ENCODE data around the gene SCIN. TPM values are rescaled to one million over a fixed set of nuclear protein-coding genes. Genes with fewer than 3 reads are reported as not detected.

The SCIN gene
- total RNA-seq, 1 donor from 2014 or later, result 3.3 TPM

- H3K4me1 Mint-ChIP-seq, result peaks cover 8% of the 10 kb centered on the region
- no peak overlapping the region for H3K27ac Mint-ChIP-seq
- no peak overlapping the region for H3K4me3 Mint-ChIP-seq
- H3K27me3 Mint-ChIP-seq (ENCODE audit: low read depth), result no peaks in the 10 kb centered on the region
- peaks cover 15% of the 10 kb centered on the region for H3K9me3 Mint-ChIP-seq
- peaks cover 24% of the 10 kb centered on the region for H3K36me3 Mint-ChIP-seq
- DNase-seq (ENCODE audit: low spot score in 2 of 2, unreplicated experiment in 2 of 2), result no peak
- no peak for TF ChIP-seq CTCF (IDR thresholded peaks at IDR 0.05; ENCODE audit: unreplicated experiment)
These were observed 133.4 kb downstream of the SCIN start for GRCh38 chr7:12703881-12704280.

DNA sequence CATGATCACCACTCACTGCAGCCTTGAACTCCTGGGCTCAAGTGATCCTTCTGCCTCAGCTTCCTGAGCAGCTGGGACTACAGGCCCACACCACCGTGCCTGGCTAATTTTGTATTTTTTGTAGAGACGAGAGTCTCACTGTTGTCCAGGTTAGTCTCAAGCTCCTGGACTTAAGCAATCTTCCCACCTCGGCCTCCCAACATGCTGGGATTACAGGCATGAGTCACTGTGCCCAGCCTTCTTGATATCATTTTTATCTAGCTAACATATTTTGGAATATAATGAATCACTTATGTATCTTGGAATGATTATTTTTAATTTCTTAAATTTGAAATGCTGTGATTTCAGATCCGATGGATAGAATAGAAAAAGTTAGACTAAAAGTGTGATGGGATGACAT lies 135.4 kb downstream of the SCIN start:
- Mint-ChIP-seq H3K4me3 (no peak overlapping the region), H3K36me3 (peaks cover 13% of the 10 kb centered on the region), H3K9me3 (peaks cover 11% of the 10 kb centered on the region), H3K4me1 (peaks cover 15% of the 10 kb centered on the region), H3K27me3 (ENCODE audit: low read depth) (no peaks in the 10 kb centered on the region), H3K27ac (no peak overlapping the region)
- DNase-seq (ENCODE audit: low spot score in 2 of 2, unreplicated experiment in 2 of 2), result no peak
- TF ChIP-seq CTCF (IDR thresholded peaks at IDR 0.05; ENCODE audit: unreplicated experiment), result no peak

DNA sequence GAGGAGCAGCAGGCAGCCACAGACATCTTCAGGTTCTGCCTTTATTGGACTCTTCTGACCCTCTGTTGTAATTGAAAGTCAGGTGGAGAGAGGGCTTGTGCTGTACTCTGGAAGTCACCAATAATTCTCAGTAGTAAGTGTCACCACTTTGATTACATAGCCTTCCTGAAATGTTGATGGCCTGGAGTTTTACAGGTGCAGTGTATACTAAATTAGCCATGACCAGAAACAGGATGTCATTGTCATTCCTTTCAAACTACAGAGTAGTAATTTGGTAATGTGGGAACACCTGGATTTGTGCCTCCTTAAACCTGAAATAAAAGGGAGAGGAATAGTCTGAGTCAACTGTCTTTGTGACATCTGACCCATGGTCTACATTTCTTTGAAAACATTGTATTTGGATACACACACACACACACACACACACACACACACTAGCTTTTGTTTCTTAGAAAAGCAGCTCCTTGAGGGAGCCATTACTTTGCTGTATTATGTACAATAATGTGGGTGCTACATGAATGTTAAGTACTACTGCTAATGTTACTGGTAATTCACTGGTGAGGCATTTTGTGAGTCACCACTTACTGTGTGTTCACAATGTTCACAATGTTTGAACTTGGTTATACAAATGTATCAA lies 136.5 kb downstream of the SCIN start:
- no peak overlapping the region for H3K4me3 Mint-ChIP-seq
- no peak for TF ChIP-seq CTCF (IDR thresholded peaks at IDR 0.05; ENCODE audit: unreplicated experiment)
- H3K36me3 Mint-ChIP-seq, result peaks cover 2% of the 10 kb centered on the region
- no peaks in the 10 kb centered on the region for H3K27me3 Mint-ChIP-seq (ENCODE audit: low read depth)
- peaks cover 15% of the 10 kb centered on the region for H3K4me1 Mint-ChIP-seq
- H3K9me3 Mint-ChIP-seq, result no peaks in the 10 kb centered on the region
- no peak for DNase-seq (ENCODE audit: low spot score in 2 of 2, unreplicated experiment in 2 of 2)
- H3K27ac Mint-ChIP-seq, result peak overlapping the region; percentile 54

DNA sequence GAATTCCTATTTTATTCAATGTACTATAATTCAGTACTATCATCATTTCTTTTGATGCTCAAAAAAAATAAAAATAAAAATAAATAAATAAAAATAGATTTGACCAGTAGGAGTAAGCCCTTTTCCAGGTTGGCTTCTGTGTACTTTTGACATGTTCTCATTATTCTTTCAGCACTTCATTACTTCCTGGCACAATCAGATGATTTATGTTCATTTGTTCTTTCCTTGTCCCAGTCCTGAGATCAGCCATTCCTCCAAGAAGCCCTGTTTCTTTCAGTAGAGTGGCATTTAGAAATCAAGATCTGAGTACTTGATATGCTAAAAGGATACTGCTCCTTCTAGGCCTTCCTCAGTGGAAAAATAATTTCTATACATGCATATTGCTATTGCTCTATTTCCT lies 137.8 kb downstream of the SCIN start:
- TF ChIP-seq CTCF (IDR thresholded peaks at IDR 0.05; ENCODE audit: unreplicated experiment), result no peak
- H3K4me1 Mint-ChIP-seq, result peaks cover 15% of the 10 kb centered on the region
- no peaks in the 10 kb centered on the region for H3K36me3 Mint-ChIP-seq
- H3K4me3 Mint-ChIP-seq, result no peak overlapping the region
- no peak for DNase-seq (ENCODE audit: low spot score in 2 of 2, unreplicated experiment in 2 of 2)
- H3K9me3 Mint-ChIP-seq, result no peaks in the 10 kb centered on the region
- no peaks in the 10 kb centered on the region for H3K27me3 Mint-ChIP-seq (ENCODE audit: low read depth)
- no peak overlapping the region for H3K27ac Mint-ChIP-seq

Other genes starting within 250 kb of the SCIN start
- 23.8 to 24.7 TPM (median 24.3 TPM) in 3 replicates for gene VWDE, start 166.9 kb upstream of the SCIN start, total RNA-seq
- gene ARL4A, start 116.9 kb downstream of the SCIN start, total RNA-seq, result 59.0 to 64.7 TPM (median 62.5 TPM) in 3 replicates

Data from mesothelial cell of epicardium (in vitro differentiated cells).